ENCODE results near the gene FAM120A. TPM values are rescaled to one million over a fixed set of nuclear protein-coding genes. Genes with fewer than 3 reads are reported as not detected.
A peak's percentile ranks its signal among the peaks of the same experiment; 100 is the strongest.

The FAM120A gene
- total and polyA plus RNA-seq, 2 of the 13 experiments (the other 11 are each of a cell fraction or from before 2014, with no cell fraction given) = 41.3 to 44.4 TPM

GRCh38 chr9:93577975-93578682, 126.6 kb downstream of the FAM120A start:
- in situ Hi-C loops (cut with HindIII; ENCODE audit: extremely low pct_ligation_motif_present, low pct_unique_long_range_greater_than_20kb) (no loop called here), intact Hi-C loops (cut with micrococcal nuclease; ENCODE audit: unreplicated experiment) (no loop called here)
- Histone ChIP-seq H3K36me3 (replicated peaks in 1 of 2; ENCODE audit: control insufficient read depth in 1 of 2, insufficient read depth in 2 of 2, low read length in 2 of 2) (no peaks in the 10 kb centered on the region), H3K4me2 (ENCODE audit: low read depth, low read length) (peak overlapping the region; percentile 92), H3K4me3 (replicated peaks in 1 of 3; ENCODE audit: insufficient read depth in 1 of 3, low read depth in 2 of 3, low read length in 3 of 3) (peak overlapping the region; percentile 79 to 83 (median 79)), H3K9me3 (ENCODE audit: low read length) (no peaks in the 10 kb centered on the region), H3K27me3 (ENCODE audit: control insufficient read depth in 1 of 2, insufficient read depth in 2 of 2, low read length in 2 of 2) (no peaks in the 10 kb centered on the region; a peak in 1 of 5 replicates), H4K20me1 (ENCODE audit: insufficient read depth, low read length) (peaks cover 21% of the 10 kb centered on the region), H3K4me1 (ENCODE audit: insufficient read depth, low read length) (peaks cover 65% of the 10 kb centered on the region), H2AFZ (ENCODE audit: low read length) (no peak overlapping the region), H3K9ac (ENCODE audit: insufficient read depth, low read depth, low read length) (peak overlapping the region; percentile 77; the same call in 1 of the 2 replicates), H3K27ac (ENCODE audit: extremely low read length, insufficient read depth, low read length) (no peak overlapping the region), H3K79me2 (ENCODE audit: insufficient read depth, low read length) (peaks cover 35% of the 10 kb centered on the region)
- FAIRE-seq = no peak
- CTCF ChIA-PET (ENCODE audit: low intra/inter-chr PET ratio, low total read pairs) = no interaction called here
- POLR2A ChIA-PET = interaction anchor here (2.3 kb wide), 1 partner anchor 12 kb away, joined by 8 read pairs; no protein-coding TSS in a partner anchor
- no TSS peak for BruUV-seq (replicated peaks)
- 77% methylated on average over 4 of the region's 13 CpGs for WGBS (ENCODE audit: low lambda C conversion rate)
- no peak for DNase-seq (ENCODE audit: low spot score)
- ATAC-seq = peak; percentile 20
- TF ChIP-seq, protein P1, sequence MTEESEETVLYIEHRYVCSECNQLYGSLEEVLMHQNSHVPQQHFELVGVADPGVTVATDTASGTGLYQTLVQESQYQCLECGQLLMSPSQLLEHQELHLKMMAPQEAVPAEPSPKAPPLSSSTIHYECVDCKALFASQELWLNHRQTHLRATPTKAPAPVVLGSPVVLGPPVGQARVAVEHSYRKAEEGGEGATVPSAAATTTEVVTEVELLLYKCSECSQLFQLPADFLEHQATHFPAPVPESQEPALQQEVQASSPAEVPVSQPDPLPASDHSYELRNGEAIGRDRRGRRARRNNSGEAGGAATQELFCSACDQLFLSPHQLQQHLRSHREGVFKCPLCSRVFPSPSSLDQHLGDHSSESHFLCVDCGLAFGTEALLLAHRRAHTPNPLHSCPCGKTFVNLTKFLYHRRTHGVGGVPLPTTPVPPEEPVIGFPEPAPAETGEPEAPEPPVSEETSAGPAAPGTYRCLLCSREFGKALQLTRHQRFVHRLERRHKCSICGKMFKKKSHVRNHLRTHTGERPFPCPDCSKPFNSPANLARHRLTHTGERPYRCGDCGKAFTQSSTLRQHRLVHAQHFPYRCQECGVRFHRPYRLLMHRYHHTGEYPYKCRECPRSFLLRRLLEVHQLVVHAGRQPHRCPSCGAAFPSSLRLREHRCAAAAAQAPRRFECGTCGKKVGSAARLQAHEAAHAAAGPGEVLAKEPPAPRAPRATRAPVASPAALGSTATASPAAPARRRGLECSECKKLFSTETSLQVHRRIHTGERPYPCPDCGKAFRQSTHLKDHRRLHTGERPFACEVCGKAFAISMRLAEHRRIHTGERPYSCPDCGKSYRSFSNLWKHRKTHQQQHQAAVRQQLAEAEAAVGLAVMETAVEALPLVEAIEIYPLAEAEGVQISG (CRISPR knock-in tag; IDR thresholded peaks at IDR 0.05) = 0 out of 2 replicates have a peak, but pooled peaks have one; percentile 18
- TF ChIP-seq ZMAT3 (CRISPR knock-in tag; conservative IDR thresholded peaks at IDR 0.05) = no peak
- no peak for TF ChIP-seq LCORL (IDR thresholded peaks at IDR 0.05)
- TF ChIP-seq LCORL (CRISPR knock-in tag; IDR thresholded peaks at IDR 0.05) = 0 out of 2 replicates have a peak, but pooled peaks have one; percentile 10
- no peak for TF ChIP-seq ZBTB25 (CRISPR knock-in tag; IDR thresholded peaks at IDR 0.05)
- TF ChIP-seq IKZF1 (IDR thresholded peaks at IDR 0.05) = no peak
- 0 out of 2 replicates have a peak, but pooled peaks have one; percentile 21 for TF ChIP-seq HNRNPL (IDR thresholded peaks at IDR 0.05; ENCODE audit: low read depth, low read length)
- 0 out of 2 replicates have a peak, but pooled peaks have one; percentile 6 for TF ChIP-seq RARA (CRISPR knock-in tag; IDR thresholded peaks at IDR 0.05)
- no peak for TF ChIP-seq AGO1 (IDR thresholded peaks at IDR 0.05; ENCODE audit: low read depth, low read length, poor library complexity, severe bottlenecking)
- TF ChIP-seq ZNF570 (CRISPR knock-in tag; IDR thresholded peaks at IDR 0.05; ENCODE audit: borderline replicate concordance) = no peak
- TF ChIP-seq ZFP82 (CRISPR knock-in tag; IDR thresholded peaks at IDR 0.05; ENCODE audit: borderline replicate concordance) = 0 out of 2 replicates have a peak, but pooled peaks have one; percentile 12
- TF ChIP-seq PHB2 (IDR thresholded peaks at IDR 0.05; ENCODE audit: partially characterized antibody) = no peak
- TF ChIP-seq, protein P2, sequence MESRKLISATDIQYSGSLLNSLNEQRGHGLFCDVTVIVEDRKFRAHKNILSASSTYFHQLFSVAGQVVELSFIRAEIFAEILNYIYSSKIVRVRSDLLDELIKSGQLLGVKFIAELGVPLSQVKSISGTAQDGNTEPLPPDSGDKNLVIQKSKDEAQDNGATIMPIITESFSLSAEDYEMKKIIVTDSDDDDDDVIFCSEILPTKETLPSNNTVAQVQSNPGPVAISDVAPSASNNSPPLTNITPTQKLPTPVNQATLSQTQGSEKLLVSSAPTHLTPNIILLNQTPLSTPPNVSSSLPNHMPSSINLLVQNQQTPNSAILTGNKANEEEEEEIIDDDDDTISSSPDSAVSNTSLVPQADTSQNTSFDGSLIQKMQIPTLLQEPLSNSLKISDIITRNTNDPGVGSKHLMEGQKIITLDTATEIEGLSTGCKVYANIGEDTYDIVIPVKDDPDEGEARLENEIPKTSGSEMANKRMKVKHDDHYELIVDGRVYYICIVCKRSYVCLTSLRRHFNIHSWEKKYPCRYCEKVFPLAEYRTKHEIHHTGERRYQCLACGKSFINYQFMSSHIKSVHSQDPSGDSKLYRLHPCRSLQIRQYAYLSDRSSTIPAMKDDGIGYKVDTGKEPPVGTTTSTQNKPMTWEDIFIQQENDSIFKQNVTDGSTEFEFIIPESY (CRISPR knock-in tag; IDR thresholded peaks at IDR 0.05) = peak; percentile 22; the same call in 1 of the 2 replicates
- TF ChIP-seq CHD2 (IDR thresholded peaks at IDR 0.05; ENCODE audit: low read depth, low read length) = no peak
- TF ChIP-seq ZNF775 (CRISPR knock-in tag; IDR thresholded peaks at IDR 0.05; ENCODE audit: borderline replicate concordance) = no peak

Data from HepG2 (cell line).